IMR-90 (cell line): Measurements from ENCODE around the gene CYB5D1. TPM values are rescaled to one million over a fixed set of nuclear protein-coding genes. Genes with fewer than 3 reads are reported as not detected.

Experiments used
- ATAC-seq: fragments of 200-7000 bp; cut with Tn5 transposase; 2 replicates; pipeline ENCODE4 v1.9.1; 2020; ENCODE audit warnings: low read depth, mild to moderate bottlenecking, moderate library complexity
- BruUV-seq: library from RNA; stranded (reverse); fragments of 400-500 nt; replicated peaks from 2 replicates; lab custom pipeline; 2021; lab: Mats Ljungman, UMichigan
- CTCF ChIA-PET: fragments of 300-600 bp; formaldehyde crosslinking; extraction: SDS; loops from one replicate; lab custom pipeline; 2021; ENCODE audit warnings: antibody characterized with exemption; lab: Yijun Ruan, JAX
- POLR2A ChIA-PET: fragments of 300-600 bp; sonication (Branson Sonifier 250); formaldehyde crosslinking; loops from one replicate; lab custom pipeline; 2022; ENCODE audit warnings: antibody characterized with exemption; ENCODE audit not compliant: unreplicated experiment; lab: Charles Lee
- DNase-seq: peaks from one replicate; pipeline ENCODE4 v3.0.0; 2013
- H2AFZ ChIP-seq: replicated peaks from 2 replicates; pipeline ENCODE3; 2013; ENCODE audit warnings: low read length, mild to moderate bottlenecking; ENCODE audit not compliant: poor library complexity
- H2AK5ac ChIP-seq: 2 replicates; pipeline ENCODE4 v1.6.1; 2013; ENCODE audit warnings: low read depth, low read length, inconsistent platforms
- H2AK9ac ChIP-seq: replicated peaks from 2 replicates; pipeline ENCODE3; 2013; ENCODE audit warnings: mild to moderate bottlenecking, low read depth, low read length, moderate library complexity; ENCODE audit not compliant: poor library complexity
- H2BK120ac ChIP-seq: 2 replicates; pipeline ENCODE4 v1.6.1; 2013; ENCODE audit warnings: low read depth, low read length, inconsistent platforms
- H2BK15ac ChIP-seq: 3 replicates; pipeline ENCODE4 v1.6.1; 2013; ENCODE audit warnings: low read depth, low read length, inconsistent platforms
- H2BK20ac ChIP-seq: 2 replicates; pipeline ENCODE4 v1.6.1; 2013; ENCODE audit warnings: low read depth, mild to moderate bottlenecking, inconsistent platforms, low read length, moderate library complexity
- H2BK5ac ChIP-seq: 2 replicates; pipeline ENCODE4 v1.6.1; 2013; ENCODE audit warnings: mild to moderate bottlenecking, low read depth, low read length, inconsistent platforms; ENCODE audit not compliant: poor library complexity, severe bottlenecking
- H3K14ac ChIP-seq: replicated peaks from 2 replicates; pipeline ENCODE4 v1.6.1; 2013; ENCODE audit warnings: low read depth, low read length, inconsistent platforms
- H3K18ac ChIP-seq: 2 replicates; pipeline ENCODE4 v1.6.1; 2013; ENCODE audit warnings: low read depth, low read length, control low read depth
- H3K23ac ChIP-seq: 2 replicates; pipeline ENCODE4 v1.6.1; 2013; ENCODE audit warnings: low read depth, low read length, inconsistent platforms
- H3K27ac ChIP-seq: 2 replicates; pipeline ENCODE4 v1.5.1; 2013; ENCODE audit warnings: mild to moderate bottlenecking, control low read depth, low read length; ENCODE audit not compliant: insufficient read depth
- H3K27me3 ChIP-seq: 2 replicates; pipeline ENCODE4 v1.6.1; 2013; ENCODE audit warnings: low read length; ENCODE audit not compliant: control insufficient read depth, insufficient read depth
- H3K36me3 ChIP-seq: 2 replicates; pipeline ENCODE4 v1.6.1; 2013; ENCODE audit warnings: low read length, mixed read lengths; ENCODE audit not compliant: control insufficient read depth, insufficient read depth
- H3K4ac ChIP-seq: 2 replicates; pipeline ENCODE4 v1.6.1; 2013; ENCODE audit warnings: low read depth, low read length, inconsistent platforms
- H3K4me1 ChIP-seq: 2 replicates; pipeline ENCODE4 v1.6.1; 2013; ENCODE audit warnings: low read length, mixed read lengths; ENCODE audit not compliant: control insufficient read depth, insufficient read depth
- H3K4me2 ChIP-seq: 2 replicates; pipeline ENCODE4 v1.6.1; 2013; ENCODE audit warnings: low read depth, mild to moderate bottlenecking, control low read depth, low read length, moderate library complexity
- H3K4me3 ChIP-seq: 2 replicates; pipeline ENCODE4 v1.5.1; 2013; ENCODE audit warnings: low read depth, mild to moderate bottlenecking, control low read depth, low read length, moderate library complexity; ENCODE audit not compliant: insufficient read depth
- H3K56ac ChIP-seq: 2 replicates; pipeline ENCODE4 v1.6.1; 2013; ENCODE audit warnings: low read length, inconsistent platforms; ENCODE audit not compliant: insufficient read depth; ENCODE audit errors: extremely low read depth
- H3K79me1 ChIP-seq, 2 experiments: 2 replicates each; pipeline ENCODE4 v1.6.1; 2013; ENCODE audit warnings: low read length in 2 of 2, inconsistent platforms in 1 of 2, low read depth in 1 of 2
- H3K9ac ChIP-seq: 2 replicates; pipeline ENCODE4 v1.6.1; 2013; ENCODE audit warnings: low read depth, low read length, control low read depth
- H3K9me1 ChIP-seq: 2 replicates; pipeline ENCODE4 v1.6.1; 2013; ENCODE audit warnings: low read length, inconsistent platforms; ENCODE audit not compliant: insufficient read depth
- H3K9me3 ChIP-seq: 2 replicates; pipeline ENCODE4 v1.6.1; 2013; ENCODE audit warnings: low read length; ENCODE audit not compliant: control insufficient read depth, insufficient read depth
- H4K20me1 ChIP-seq: 2 replicates; pipeline ENCODE4 v1.6.1; 2013; ENCODE audit warnings: low read length, inconsistent platforms; ENCODE audit not compliant: insufficient read depth
- H4K5ac ChIP-seq: 2 replicates; pipeline ENCODE4 v1.6.1; 2013; ENCODE audit warnings: mild to moderate bottlenecking, low read depth, low read length, control low read depth
- H4K8ac ChIP-seq, 2 experiments: 2 replicates each; pipeline ENCODE4 v1.6.1; 2013; ENCODE audit warnings: low read depth in 2 of 2, low read length in 2 of 2, control low read depth in 1 of 2, inconsistent platforms in 1 of 2
- H4K91ac ChIP-seq: 2 replicates; pipeline ENCODE4 v1.6.1; 2013; ENCODE audit warnings: low read depth, low read length, inconsistent platforms; ENCODE audit not compliant: insufficient read depth
- BHLHE40 ChIP-seq: fragments of 150-350 bp; IDR thresholded peaks from 2 replicates; pipeline ENCODE4 v1.6.1; 2016; ENCODE audit warnings: mild to moderate bottlenecking, low read depth, low read length
- RFX5 ChIP-seq: IDR thresholded peaks from 2 replicates; pipeline ENCODE4 v1.8.0; 2012; ENCODE audit warnings: low read depth, mild to moderate bottlenecking, low read length, moderate library complexity
- WGBS, 2 experiments: methylation state at CpG; one replicate each; pipeline versions ENCODE4 v1.1.5 to v1.1.7; 2013; ENCODE audit warnings: missing lambda C conversion rate in 2 of 2; ENCODE audit not compliant: insufficient read length in 1 of 2; ENCODE audit errors: extremely low coverage in 2 of 2; 5-methylcytosine and 5-hydroxymethylcytosine counted together
- dilution Hi-C: fragments of 300-500 bp; cut with HindIII; formaldehyde crosslinking; loops from one replicate; pipeline ENCODE4 v1.14.3; 2018; ENCODE audit warnings: low sequenced_read_pairs; ENCODE audit not compliant: unreplicated experiment
- in situ Hi-C: fragments of 300-500 bp; cut with MboI; formaldehyde crosslinking; loops from 3 replicates; pipeline ENCODE4 v1.14.3; 2019; ENCODE audit warnings: low sequenced_read_pairs, inconsistent platforms, mixed read lengths
- intact Hi-C: fragments of 100-400 bp; cut with micrococcal nuclease; formaldehyde crosslinking; loops from 2 replicates; pipeline ENCODE4 v1.10.0; 2022
- polyA plus RNA-seq, 3 experiments: library from polyadenylated mRNA; depleted of rRNA; stranded (reverse); fragments of >200 nt; gene quantifications; 2 replicates each; pipeline ENCODE4 v1.2.3, GENCODE V29; 2012; ENCODE audit warnings: low replicate concordance in 1 of 3
- total RNA-seq: library from RNA; depleted of rRNA; stranded (reverse); fragments of >200 nt; gene quantifications from 2 replicates; pipeline ENCODE4 v1.2.3, GENCODE V29; 2012
- TF ChIP-seq, protein P1 (sequence below): fragments of 150-350 bp; IDR thresholded peaks from 2 replicates; pipeline ENCODE4 v1.6.1; 2016; ENCODE audit warnings: low read depth, mild to moderate bottlenecking, low read length, moderate library complexity, borderline replicate concordance

The CYB5D1 gene
- total and polyA plus RNA-seq, 2 of the 4 experiments (the other 2 are of a cell fraction) = 8.8 to 10.8 TPM

DNA sequence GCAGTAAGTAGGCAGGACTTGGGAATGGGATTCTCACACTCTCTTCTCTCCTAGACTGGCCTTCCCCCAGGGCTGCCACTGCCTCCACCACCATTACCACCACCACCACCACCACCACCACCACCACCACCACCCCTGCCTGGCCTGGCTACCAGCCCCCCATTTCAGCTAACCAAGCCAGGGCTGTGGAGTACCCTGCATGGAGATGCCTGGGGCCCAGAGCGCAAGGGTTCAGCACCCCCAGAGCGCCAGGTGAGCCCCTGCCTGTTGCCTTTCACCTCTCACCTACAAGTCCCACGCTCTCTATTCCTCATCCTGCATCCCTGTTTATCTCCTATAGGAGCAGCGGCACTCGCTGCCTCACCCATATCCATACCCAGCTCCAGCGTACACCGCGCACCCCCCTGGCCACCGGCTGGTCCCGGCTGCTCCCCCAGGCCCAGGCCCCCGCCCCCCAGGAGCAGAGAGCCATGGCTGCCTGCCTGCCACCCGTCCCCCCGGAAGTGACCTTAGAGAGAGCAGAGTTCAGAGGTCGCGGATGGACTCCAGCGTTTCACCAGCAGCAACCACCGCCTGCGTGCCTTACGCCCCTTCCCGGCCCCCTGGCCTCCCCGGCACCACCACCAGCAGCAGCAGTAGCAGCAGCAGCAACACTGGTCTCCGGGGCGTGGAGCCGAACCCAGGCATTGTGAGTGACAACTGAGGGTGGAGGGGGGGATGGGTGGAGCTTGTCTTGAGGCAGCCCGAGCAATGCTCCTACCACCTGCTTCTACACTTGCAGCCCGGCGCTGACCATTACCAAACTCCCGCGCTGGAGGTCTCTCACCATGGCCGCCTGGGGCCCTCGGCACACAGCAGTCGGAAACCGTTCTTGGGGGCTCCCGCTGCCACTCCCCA, 10.8 kb upstream of the CYB5D1 start:
- BruUV-seq = no TSS peak
- POLR2A ChIA-PET = no interaction called here
- H2BK20ac ChIP-seq = no peak overlapping the region
- dilution Hi-C loops = no loop called here
- no peak overlapping the region for H2AK5ac ChIP-seq
- peaks cover 51% of the 10 kb centered on the region for H3K36me3 ChIP-seq
- no peak overlapping the region for H3K4me2 ChIP-seq
- no peak overlapping the region for H3K27ac ChIP-seq
- H3K14ac ChIP-seq = no peak overlapping the region
- intact Hi-C loops = no loop called here
- H3K4me1 ChIP-seq = peaks cover 9% of the 10 kb centered on the region
- H3K79me1 ChIP-seq = peaks cover 4 to 52% of the 10 kb centered on the region in 2 experiments
- H3K56ac ChIP-seq = no peak overlapping the region
- no peak for TF ChIP-seq RFX5
- no peak for TF ChIP-seq BHLHE40
- TF ChIP-seq, protein P1, sequence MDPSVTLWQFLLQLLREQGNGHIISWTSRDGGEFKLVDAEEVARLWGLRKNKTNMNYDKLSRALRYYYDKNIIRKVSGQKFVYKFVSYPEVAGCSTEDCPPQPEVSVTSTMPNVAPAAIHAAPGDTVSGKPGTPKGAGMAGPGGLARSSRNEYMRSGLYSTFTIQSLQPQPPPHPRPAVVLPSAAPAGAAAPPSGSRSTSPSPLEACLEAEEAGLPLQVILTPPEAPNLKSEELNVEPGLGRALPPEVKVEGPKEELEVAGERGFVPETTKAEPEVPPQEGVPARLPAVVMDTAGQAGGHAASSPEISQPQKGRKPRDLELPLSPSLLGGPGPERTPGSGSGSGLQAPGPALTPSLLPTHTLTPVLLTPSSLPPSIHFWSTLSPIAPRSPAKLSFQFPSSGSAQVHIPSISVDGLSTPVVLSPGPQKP = no peak
- H4K20me1 ChIP-seq = peaks cover 57% of the 10 kb centered on the region
- H4K91ac ChIP-seq = no peak overlapping the region
- no peak overlapping the region for H3K9ac ChIP-seq
- no peaks in the 10 kb centered on the region for H3K9me1 ChIP-seq
- H2BK5ac ChIP-seq = no peak overlapping the region
- H2AFZ ChIP-seq = no peak overlapping the region
- ATAC-seq = no peak
- H2AK9ac ChIP-seq = no peak overlapping the region
- no peak overlapping the region for H3K18ac ChIP-seq
- H2BK15ac ChIP-seq = no peak overlapping the region
- H3K27me3 ChIP-seq = no peaks in the 10 kb centered on the region
- H4K5ac ChIP-seq = no peak overlapping the region
- H2BK120ac ChIP-seq = no peak overlapping the region
- no peak overlapping the region for H3K23ac ChIP-seq
- H4K8ac ChIP-seq = no peak overlapping the region
- H3K4me3 ChIP-seq = no peak overlapping the region
- no peaks in the 10 kb centered on the region for H3K9me3 ChIP-seq
- no peak overlapping the region for H3K4ac ChIP-seq
- in situ Hi-C loops = no loop called here
- CTCF ChIA-PET = no interaction called here
- WGBS, 2 experiments = 92% methylated on average over 5 of the region's 34 CpGs; no CpG with 5 or more reads in 1 of the 2 experiments
- no peak for DNase-seq
